PC-9 (cell line): Measurements from ENCODE around the gene NRXN2.

Source experiments
- CTCF ChIP-seq: fragments of 200-600 bp; sonication (generic); conservative IDR thresholded peaks from 2 replicates; pipeline ENCODE4 v1.6.1; 2017; ENCODE audit warnings: mixed run types, antibody characterized with exemption, mild to moderate bottlenecking, moderate library complexity
- EZH2 ChIP-seq: fragments of 200-600 bp; sonication (generic); IDR thresholded peaks from 2 replicates; pipeline ENCODE4 v1.8.0; 2017; ENCODE audit warnings: antibody characterized with exemption, low read depth

- TF ChIP-seq EZH2 (no peak), CTCF (no peak)
Measured at GRCh38 chr11:64599698-64600211, 123.2 kb downstream of the NRXN2 start.
